ENCODE measurements around the gene PHLDB1. TPM values are rescaled to one million over a fixed set of nuclear protein-coding genes. Genes with fewer than 3 reads are reported as not detected.

The PHLDB1 gene
- total RNA-seq, 4 donors from 2014 or later = 92.6 to 276 (median 161) TPM

GRCh38 chr11:118662401-118663271 is 55.2 kb downstream of the PHLDB1 start:
- 80% methylated on average over 7 of the region's 8 CpGs; no CpG with 5 or more reads in 1 of the 2 donors for WGBS, 2 donors (ENCODE audit: low coverage in 1 of 2)
- intact Hi-C loops (cut with DNase I; ENCODE audit: low total_unique reads) = no loop called here
- TF ChIP-seq POLR2AphosphoS5 (IDR thresholded peaks at IDR 0.05) (no peak), POLR2A (IDR thresholded peaks at IDR 0.05) (no peak), EP300 (IDR thresholded peaks at IDR 0.05; ENCODE audit: low read depth) (no peak), CTCF (IDR thresholded peaks at IDR 0.05) (no peak)

GRCh38 chr11:118663381-118663780 is 56.0 kb downstream of the PHLDB1 start:
- Histone ChIP-seq H3K27ac (no peak overlapping the region), H3K9me3 (no peaks in the 10 kb centered on the region), H3K4me1 (peaks cover 10 to 12% (median 11%) of the 10 kb centered on the region in 4 donors), H3K4me3 (no peak overlapping the region), H3K27me3 (no peaks in the 10 kb centered on the region), H3K36me3 (no peaks in the 10 kb centered on the region)
- TF ChIP-seq POLR2A (IDR thresholded peaks at IDR 0.05) (no peak), EP300 (IDR thresholded peaks at IDR 0.05; ENCODE audit: low read depth) (no peak), POLR2AphosphoS5 (IDR thresholded peaks at IDR 0.05) (no peak)
- no peak for DNase-seq
- intact Hi-C loops (cut with DNase I; ENCODE audit: low total_unique reads) = no loop called here
- in situ Hi-C loops (cut with MboI; ENCODE audit: low pct_ligation_motif_present in 1 of 4, low pct_unique_long_range_greater_than_20kb in 1 of 4, low sequenced_read_pairs in 3 of 4) = no loop called here
- 83% methylated on average over 4 of the region's 4 CpGs; no CpG with 5 or more reads in 1 of the 2 donors for WGBS, 2 donors (ENCODE audit: low coverage in 1 of 2)

More at GRCh38 chr11:118662401-118663271, 55.2 kb downstream of the PHLDB1 start:
- Histone ChIP-seq H3K4me3 (no peak overlapping the region), H3K4me1 (peaks cover 10 to 12% (median 11%) of the 10 kb centered on the region in 4 donors), H3K27me3 (no peaks in the 10 kb centered on the region), H3K36me3 (no peaks in the 10 kb centered on the region), H3K27ac (no peak overlapping the region), H3K9me3 (no peaks in the 10 kb centered on the region)
- no peak for DNase-seq
- in situ Hi-C loops (cut with MboI; ENCODE audit: low pct_ligation_motif_present in 1 of 4, low pct_unique_long_range_greater_than_20kb in 1 of 4, low sequenced_read_pairs in 3 of 4) = no loop called here

- H3K27ac ChIP-seq = no peak overlapping the region
- H3K9me3 ChIP-seq = no peaks in the 10 kb centered on the region
- H3K4me1 ChIP-seq = peaks cover 10 to 12% (median 11%) of the 10 kb centered on the region in 4 donors
- 89% methylated on average over 3 of the region's 3 CpGs; no CpG with 5 or more reads in 1 of the 2 donors for WGBS, 2 donors (ENCODE audit: low coverage in 1 of 2)
- in situ Hi-C loops (cut with MboI; ENCODE audit: low pct_ligation_motif_present in 1 of 4, low pct_unique_long_range_greater_than_20kb in 1 of 4, low sequenced_read_pairs in 3 of 4) (no loop called here), intact Hi-C loops (cut with DNase I; ENCODE audit: low total_unique reads) (no loop called here)
- no peaks in the 10 kb centered on the region for H3K36me3 ChIP-seq
- TF ChIP-seq POLR2A (IDR thresholded peaks at IDR 0.05) (no peak), CTCF (IDR thresholded peaks at IDR 0.05) (no peak), EP300 (IDR thresholded peaks at IDR 0.05; ENCODE audit: low read depth) (no peak), POLR2AphosphoS5 (IDR thresholded peaks at IDR 0.05) (no peak)
- no peaks in the 10 kb centered on the region for H3K27me3 ChIP-seq
- H3K4me3 ChIP-seq = no peak overlapping the region
- DNase-seq = no peak
Observed at GRCh38 chr11:118663902-118664301, 56.5 kb downstream of the PHLDB1 start.

- intact Hi-C loops (cut with DNase I; ENCODE audit: low total_unique reads) = no loop called here
- Histone ChIP-seq H3K4me1 (no peaks in the 10 kb centered on the region), H3K4me3 (no peak overlapping the region), H3K27me3 (no peaks in the 10 kb centered on the region), H3K9me3 (no peaks in the 10 kb centered on the region), H3K36me3 (no peaks in the 10 kb centered on the region), H3K27ac (no peak overlapping the region)
- 75% methylated on average over 4 to 5 of the region's 5 CpGs for WGBS, 2 donors (ENCODE audit: low coverage in 1 of 2)
- in situ Hi-C loops (cut with MboI; ENCODE audit: low pct_ligation_motif_present in 1 of 4, low pct_unique_long_range_greater_than_20kb in 1 of 4, low sequenced_read_pairs in 3 of 4) = no loop called here
- TF ChIP-seq POLR2A (IDR thresholded peaks at IDR 0.05) (no peak), CTCF (IDR thresholded peaks at IDR 0.05) (no peak), EP300 (IDR thresholded peaks at IDR 0.05; ENCODE audit: low read depth) (no peak), POLR2AphosphoS5 (IDR thresholded peaks at IDR 0.05) (no peak)
- no peak for DNase-seq
Observed at GRCh38 chr11:118666371-118666770, 59.0 kb downstream of the PHLDB1 start.

All from transverse colon (tissue), 4 donors.